Upper lobe of left lung (tissue), 4 donors: ENCODE data around the gene SORL1.

ENCODE experiments used
- CTCF ChIP-seq, 6 experiments: fragments of 450-650 bp in 4 of 6; fragments of 200-600 bp in 2 of 6; sonication (generic) in 2 of 6; IDR thresholded peaks; one replicate each; pipeline ENCODE4 v1.5.1; 2016 to 2019; ENCODE audit warnings: antibody characterized with exemption in 6 of 6
- POLR2A ChIP-seq, 4 donors: fragments of 450-650 bp; IDR thresholded peaks; one replicate each; pipeline ENCODE4 v1.5.1; 2016 to 2017; ENCODE audit warnings: antibody characterized with exemption in 4 of 4, mild to moderate bottlenecking in 2 of 4
- POLR2AphosphoS5 ChIP-seq, 2 donors: sonication (generic); formaldehyde crosslinking; IDR thresholded peaks; one replicate each; pipeline ENCODE4 v1.5.1; 2017; ENCODE audit warnings: antibody characterized with exemption in 2 of 2

GRCh38 chr11:121415856-121416255 lies 36.3 kb upstream of the SORL1 start:
- TF ChIP-seq CTCF (IDR thresholded peaks at IDR 0.05): no peak
- TF ChIP-seq POLR2AphosphoS5 (IDR thresholded peaks at IDR 0.05): no peak
- no peak for TF ChIP-seq POLR2A (IDR thresholded peaks at IDR 0.05)
